HG02973 (cell line): ENCODE data around the gene BTRC.

Experiments
- ATAC-seq: cut with Tn5 transposase; IDR thresholded peaks from one replicate; pipeline ENCODE4 v1.9.1; 2021; ENCODE audit warnings: moderate library complexity; ENCODE audit not compliant: unreplicated experiment

Gene BTRC

GRCh38 chr10:101564490-101564991 lies 210.6 kb downstream of the BTRC start:
- no peak for ATAC-seq

GRCh38 chr10:101565370-101565900 lies 211.5 kb downstream of the BTRC start:
- ATAC-seq: no peak

- no peak for ATAC-seq
Observed at GRCh38 chr10:101565936-101566332, 212.0 kb downstream of the BTRC start.

- ATAC-seq: no peak
Observed at GRCh38 chr10:101566333-101567164, 212.6 kb downstream of the BTRC start.

GRCh38 chr10:101567165-101568006 lies 213.4 kb downstream of the BTRC start:
- ATAC-seq: no peak

- ATAC-seq: no peak
Observed at GRCh38 chr10:101568054-101568745, 214.2 kb downstream of the BTRC start.

GRCh38 chr10:101569323-101569621 lies 215.3 kb downstream of the BTRC start:
- ATAC-seq: no peak

- peak; percentile 63 for ATAC-seq
Observed at GRCh38 chr10:101569622-101570427, 215.9 kb downstream of the BTRC start.

- no peak for ATAC-seq
Observed at GRCh38 chr10:101570428-101571270, 216.7 kb downstream of the BTRC start.

- no peak for ATAC-seq
Observed at GRCh38 chr10:101571271-101571925, 217.4 kb downstream of the BTRC start.

GRCh38 chr10:101572126-101572525 lies 218.2 kb downstream of the BTRC start:
- no peak for ATAC-seq

GRCh38 chr10:101572785-101573184 lies 218.8 kb downstream of the BTRC start:
- no peak for ATAC-seq

- no peak for ATAC-seq
Observed at GRCh38 chr10:101573885-101574753, 220.2 kb downstream of the BTRC start.

- ATAC-seq: no peak
Observed at GRCh38 chr10:101575091-101575490, 221.1 kb downstream of the BTRC start.

GRCh38 chr10:101575580-101576210 lies 221.7 kb downstream of the BTRC start:
- ATAC-seq: no peak

- ATAC-seq: no peak
Observed at GRCh38 chr10:101576211-101576863, 222.4 kb downstream of the BTRC start.
